ENCODE data around the gene NAGPA. TPM values are rescaled to one million over a fixed set of nuclear protein-coding genes. Genes with fewer than 3 reads are reported as not detected.

Gene NAGPA
- total RNA-seq, 2 donors from 2014 or later: 10.1 to 17.4 TPM

- no peaks in the 10 kb centered on the region for H3K9me3 Mint-ChIP-seq
- H3K36me3 Mint-ChIP-seq: no peaks in the 10 kb centered on the region
- no peak for DNase-seq (ENCODE audit: low spot score)
- no peak overlapping the region for H3K27ac Mint-ChIP-seq
- H3K27me3 Mint-ChIP-seq: no peaks in the 10 kb centered on the region
- no peak for ATAC-seq
- H3K4me1 Mint-ChIP-seq (ENCODE audit: low read depth in 2 of 2): peaks cover 21 to 23% of the 10 kb centered on the region in 2 donors
- no peak overlapping the region for H3K4me3 Mint-ChIP-seq
These were observed 35.3 kb upstream of the NAGPA start for GRCh38 chr16:5069048-5069447.

GRCh38 chr16:5066511-5066910 is 32.8 kb upstream of the NAGPA start:
- H3K27ac Mint-ChIP-seq: no peak overlapping the region
- H3K4me1 Mint-ChIP-seq (ENCODE audit: low read depth in 2 of 2): peaks cover 6 to 7% of the 10 kb centered on the region in 2 donors
- H3K4me3 Mint-ChIP-seq: no peak overlapping the region
- no peak for DNase-seq (ENCODE audit: low spot score)
- no peaks in the 10 kb centered on the region for H3K9me3 Mint-ChIP-seq
- H3K27me3 Mint-ChIP-seq: peaks cover 0 to 7% of the 10 kb centered on the region in 2 donors
- no peak for ATAC-seq
- H3K36me3 Mint-ChIP-seq: no peaks in the 10 kb centered on the region

- Mint-ChIP-seq H3K27ac (no peak within 1 kb of the TSS), H3K36me3 (no peaks in the 10 kb centered on the region), H3K9me3 (no peaks in the 10 kb centered on the region), H3K4me3 (no peak within 1 kb of the TSS), H3K27me3 (peaks cover 0 to 7% of the 10 kb centered on the region in 2 donors), H3K4me1 (ENCODE audit: low read depth in 2 of 2) (peaks cover 0 to under 1% of the 10 kb centered on the region in 2 donors)
- ATAC-seq (no peak), DNase-seq (ENCODE audit: low spot score) (no peak)
These were observed 32.1 kb upstream of the NAGPA start, which contains the start of gene C16orf89 for GRCh38 chr16:5065813-5066212. C16orf89 (minus strand) TSS chr16:5065956; CDS start chr16:5065908, 48 bp downstream.

GRCh38 chr16:5065326-5065725 is 31.6 kb upstream of the NAGPA start:
- H3K27ac Mint-ChIP-seq: no peak overlapping the region
- H3K9me3 Mint-ChIP-seq: no peaks in the 10 kb centered on the region
- ATAC-seq: no peak
- H3K4me3 Mint-ChIP-seq: no peak overlapping the region
- no peak for DNase-seq (ENCODE audit: low spot score)
- peaks cover 0 to 7% of the 10 kb centered on the region in 2 donors for H3K27me3 Mint-ChIP-seq
- H3K36me3 Mint-ChIP-seq: no peaks in the 10 kb centered on the region
- no peaks in the 10 kb centered on the region for H3K4me1 Mint-ChIP-seq (ENCODE audit: low read depth in 2 of 2)

GRCh38 chr16:5064915-5065314 is 31.2 kb upstream of the NAGPA start:
- no peak for ATAC-seq
- Mint-ChIP-seq H3K4me3 (no peak overlapping the region), H3K4me1 (ENCODE audit: low read depth in 2 of 2) (no peaks in the 10 kb centered on the region), H3K27ac (no peak overlapping the region), H3K36me3 (no peaks in the 10 kb centered on the region), H3K9me3 (no peaks in the 10 kb centered on the region), H3K27me3 (peaks cover 0 to 7% of the 10 kb centered on the region in 2 donors)
- no peak for DNase-seq (ENCODE audit: low spot score)

GRCh38 chr16:5062790-5063765 is 29.3 kb upstream of the NAGPA start:
- no peak for DNase-seq (ENCODE audit: low spot score)
- Mint-ChIP-seq H3K4me3 (no peak overlapping the region), H3K27ac (no peak overlapping the region), H3K36me3 (no peaks in the 10 kb centered on the region), H3K9me3 (no peaks in the 10 kb centered on the region), H3K27me3 (peaks cover 0 to 7% of the 10 kb centered on the region in 2 donors), H3K4me1 (ENCODE audit: low read depth in 2 of 2) (no peaks in the 10 kb centered on the region)
- ATAC-seq: no peak

- Mint-ChIP-seq H3K27me3 (peaks cover 0 to 9% of the 10 kb centered on the region in 2 donors), H3K4me1 (ENCODE audit: low read depth in 2 of 2) (no peaks in the 10 kb centered on the region), H3K36me3 (no peaks in the 10 kb centered on the region), H3K4me3 (no peak overlapping the region), H3K9me3 (no peaks in the 10 kb centered on the region), H3K27ac (no peak overlapping the region)
- no peak for DNase-seq (ENCODE audit: low spot score)
- peak in 1 of 2 donors; percentile 17 for ATAC-seq
These were observed 28.3 kb upstream of the NAGPA start for GRCh38 chr16:5062051-5062450.

- ATAC-seq (no peak), DNase-seq (ENCODE audit: low spot score) (no peak)
- no peaks in the 10 kb centered on the region for H3K9me3 Mint-ChIP-seq
- peaks cover 0 to 11% of the 10 kb centered on the region in 2 donors for H3K27me3 Mint-ChIP-seq
- H3K27ac Mint-ChIP-seq: no peak overlapping the region
- no peaks in the 10 kb centered on the region for H3K36me3 Mint-ChIP-seq
- H3K4me3 Mint-ChIP-seq: no peak overlapping the region
- H3K4me1 Mint-ChIP-seq (ENCODE audit: low read depth in 2 of 2): no peaks in the 10 kb centered on the region
These were observed 26.4 kb upstream of the NAGPA start for GRCh38 chr16:5060073-5060641.

- ATAC-seq: no peak
- no peaks in the 10 kb centered on the region for H3K36me3 Mint-ChIP-seq
- no peak overlapping the region for H3K4me3 Mint-ChIP-seq
- DNase-seq (ENCODE audit: low spot score): no peak
- no peak overlapping the region for H3K27ac Mint-ChIP-seq
- no peaks in the 10 kb centered on the region for H3K9me3 Mint-ChIP-seq
- peaks cover 0 to 11% of the 10 kb centered on the region in 2 donors for H3K27me3 Mint-ChIP-seq
- no peaks in the 10 kb centered on the region for H3K4me1 Mint-ChIP-seq (ENCODE audit: low read depth in 2 of 2)
These were observed 25.8 kb upstream of the NAGPA start for GRCh38 chr16:5059386-5060072.

GRCh38 chr16:5058476-5058875 is 24.7 kb upstream of the NAGPA start:
- ATAC-seq (no peak), DNase-seq (ENCODE audit: low spot score) (no peak)
- no peak overlapping the region for H3K27ac Mint-ChIP-seq
- no peaks in the 10 kb centered on the region for H3K36me3 Mint-ChIP-seq
- H3K9me3 Mint-ChIP-seq: no peaks in the 10 kb centered on the region
- H3K27me3 Mint-ChIP-seq: peaks cover 0 to 11% of the 10 kb centered on the region in 2 donors
- no peak overlapping the region for H3K4me3 Mint-ChIP-seq
- H3K4me1 Mint-ChIP-seq (ENCODE audit: low read depth in 2 of 2): no peaks in the 10 kb centered on the region

- Mint-ChIP-seq H3K27me3 (peaks cover 0 to 5% of the 10 kb centered on the region in 2 donors), H3K36me3 (no peaks in the 10 kb centered on the region), H3K4me1 (ENCODE audit: low read depth in 2 of 2) (no peaks in the 10 kb centered on the region), H3K4me3 (no peak overlapping the region), H3K9me3 (no peaks in the 10 kb centered on the region), H3K27ac (no peak overlapping the region)
- peak; percentile 65 to 74 for ATAC-seq
- no peak for DNase-seq (ENCODE audit: low spot score)
These were observed 22.6 kb upstream of the NAGPA start for GRCh38 chr16:5056352-5056751.

GRCh38 chr16:5054876-5055865 is 21.4 kb upstream of the NAGPA start:
- no peaks in the 10 kb centered on the region for H3K36me3 Mint-ChIP-seq
- DNase-seq (ENCODE audit: low spot score) (no peak), ATAC-seq (no peak)
- no peaks in the 10 kb centered on the region for H3K9me3 Mint-ChIP-seq
- peaks cover 0 to 5% of the 10 kb centered on the region in 2 donors for H3K27me3 Mint-ChIP-seq
- H3K4me1 Mint-ChIP-seq (ENCODE audit: low read depth in 2 of 2): no peaks in the 10 kb centered on the region
- H3K27ac Mint-ChIP-seq: no peak overlapping the region
- H3K4me3 Mint-ChIP-seq: no peak overlapping the region

- Mint-ChIP-seq H3K4me1 (ENCODE audit: low read depth in 2 of 2) (no peaks in the 10 kb centered on the region), H3K27ac (no peak overlapping the region), H3K27me3 (peaks cover 2 to 15% of the 10 kb centered on the region in 2 donors), H3K4me3 (no peak overlapping the region), H3K36me3 (no peaks in the 10 kb centered on the region), H3K9me3 (no peaks in the 10 kb centered on the region)
- ATAC-seq (no peak), DNase-seq (ENCODE audit: low spot score) (no peak)
These were observed 13.2 kb upstream of the NAGPA start for GRCh38 chr16:5046914-5047313.
